KMS-11 (cell line): Measurements from ENCODE around the gene MED15.

Experiments
- H2AFZ ChIP-seq: fragments of 200-600 bp; sonication (generic); 2 replicates; pipeline ENCODE4 v1.6.1; 2016; ENCODE audit warnings: antibody characterized with exemption, mixed run types, low read depth
- H3K27ac ChIP-seq: fragments of 200-600 bp; sonication (generic); 2 replicates; pipeline ENCODE4 v1.6.1; 2016; ENCODE audit warnings: mild to moderate bottlenecking, mixed run types
- H3K27me3 ChIP-seq: fragments of 200-600 bp; sonication (generic); 2 replicates; pipeline ENCODE4 v1.6.1; 2017; ENCODE audit warnings: mild to moderate bottlenecking, low read depth, mixed run types, moderate library complexity; ENCODE audit not compliant: insufficient read depth
- H3K36me3 ChIP-seq: fragments of 200-600 bp; sonication (generic); 2 replicates; pipeline ENCODE4 v1.6.1; 2017; ENCODE audit warnings: mild to moderate bottlenecking, mixed run types; ENCODE audit not compliant: insufficient read depth
- H3K4me1 ChIP-seq: fragments of 200-600 bp; sonication (generic); 2 replicates; pipeline ENCODE4 v1.6.1; 2016; ENCODE audit warnings: mild to moderate bottlenecking, low read depth, mixed run types; ENCODE audit not compliant: poor library complexity, severe bottlenecking
- H3K4me2 ChIP-seq: fragments of 200-600 bp; sonication (generic); 2 replicates; pipeline ENCODE4 v1.7.0; 2016; ENCODE audit warnings: mild to moderate bottlenecking, mixed run types
- H3K4me3 ChIP-seq: fragments of 200-600 bp; sonication (generic); IDR thresholded peaks from 2 replicates; pipeline ENCODE4 v1.6.1; 2017; ENCODE audit warnings: low read depth, low read length, mixed read lengths; ENCODE audit not compliant: insufficient read depth
- H3K79me2 ChIP-seq: fragments of 200-600 bp; sonication (generic); 2 replicates; pipeline ENCODE4 v1.6.1; 2016; ENCODE audit warnings: low read depth, mixed run types; ENCODE audit not compliant: insufficient read depth
- H3K9ac ChIP-seq: fragments of 200-600 bp; sonication (generic); 2 replicates; pipeline ENCODE4 v1.6.1; 2016; ENCODE audit warnings: mild to moderate bottlenecking, mixed run types
- H4K20me1 ChIP-seq: fragments of 200-600 bp; sonication (generic); 2 replicates; pipeline ENCODE4 v1.6.1; 2016; ENCODE audit warnings: mild to moderate bottlenecking, mixed run types; ENCODE audit not compliant: insufficient read depth
- CTCF ChIP-seq: fragments of 200-600 bp; sonication (generic); conservative IDR thresholded peaks from 2 replicates; pipeline ENCODE4 v1.6.1; 2017; ENCODE audit warnings: low read depth, mild to moderate bottlenecking, antibody characterized with exemption, low read length, moderate library complexity, mixed read lengths

Gene MED15

GRCh38 chr22:20463324-20464095, 43.9 kb upstream of the MED15 start:
- Histone ChIP-seq H3K36me3 (no peaks in the 10 kb centered on the region), H3K9ac (no peak overlapping the region), H2AFZ (no peak overlapping the region)

GRCh38 chr22:20464096-20464614, 43.3 kb upstream of the MED15 start:
- Histone ChIP-seq H3K79me2 (no peaks in the 10 kb centered on the region), H3K4me1 (peaks cover 19% of the 10 kb centered on the region), H2AFZ (no peak overlapping the region), H3K27ac (no peak overlapping the region), H3K36me3 (no peaks in the 10 kb centered on the region), H3K4me3 (no peak overlapping the region), H3K4me2 (no peak overlapping the region), H3K27me3 (no peaks in the 10 kb centered on the region), H3K9ac (no peak overlapping the region), H4K20me1 (no peaks in the 10 kb centered on the region)
- no peak for TF ChIP-seq CTCF

More at GRCh38 chr22:20463324-20464095, 43.9 kb upstream of the MED15 start:
- no peak overlapping the region; the same call in 1 of the 2 replicates for H3K4me2 ChIP-seq
- no peaks in the 10 kb centered on the region for H3K79me2 ChIP-seq
- H3K4me3 ChIP-seq, result no peak overlapping the region
- H4K20me1 ChIP-seq, result no peaks in the 10 kb centered on the region
- H3K27ac ChIP-seq, result no peak overlapping the region
- H3K27me3 ChIP-seq, result no peaks in the 10 kb centered on the region
- H3K4me1 ChIP-seq, result peaks cover 14% of the 10 kb centered on the region
- TF ChIP-seq CTCF, result no peak

- H3K9ac ChIP-seq, result no peak overlapping the region
- H3K27me3 ChIP-seq, result no peaks in the 10 kb centered on the region
- no peaks in the 10 kb centered on the region for H4K20me1 ChIP-seq
- peaks cover 19% of the 10 kb centered on the region for H3K4me1 ChIP-seq
- TF ChIP-seq CTCF, result no peak
- no peaks in the 10 kb centered on the region for H3K36me3 ChIP-seq
- no peak overlapping the region for H3K4me3 ChIP-seq
- no peak overlapping the region for H3K27ac ChIP-seq
- H2AFZ ChIP-seq, result no peak overlapping the region
- H3K79me2 ChIP-seq, result no peaks in the 10 kb centered on the region
- no peak overlapping the region for H3K4me2 ChIP-seq
Measured at GRCh38 chr22:20464912-20465758, 42.3 kb upstream of the MED15 start.

GRCh38 chr22:20465759-20466077, 41.7 kb upstream of the MED15 start:
- no peaks in the 10 kb centered on the region for H4K20me1 ChIP-seq
- H3K79me2 ChIP-seq, result no peaks in the 10 kb centered on the region
- no peak overlapping the region for H3K9ac ChIP-seq
- TF ChIP-seq CTCF, result no peak
- H3K36me3 ChIP-seq, result no peaks in the 10 kb centered on the region
- no peak overlapping the region for H2AFZ ChIP-seq
- peaks cover 19% of the 10 kb centered on the region for H3K4me1 ChIP-seq
- no peaks in the 10 kb centered on the region for H3K27me3 ChIP-seq
- no peak overlapping the region for H3K4me3 ChIP-seq
- no peak overlapping the region for H3K27ac ChIP-seq
- no peak overlapping the region for H3K4me2 ChIP-seq
